Smooth muscle cell (in vitro differentiated cells): ENCODE measurements around the gene RNF223. TPM values are rescaled to one million over a fixed set of nuclear protein-coding genes. Genes with fewer than 3 reads are reported as not detected.
A peak's percentile ranks its signal among the peaks of the same experiment; 100 is the strongest.

Experiments used
- DNase-seq: peaks from one replicate; lab custom pipeline; 2025; ENCODE audit not compliant: unreplicated experiment; lab: John Stamatoyannopoulos, UW
- H2AFZ ChIP-seq: fragments of 200-600 bp; sonication (generic); 2 replicates; pipeline ENCODE4 v1.6.0; 2016; ENCODE audit warnings: antibody characterized with exemption, low read depth, mild to moderate bottlenecking
- H3F3A ChIP-seq: fragments of 200-600 bp; sonication (generic); 2 replicates; pipeline ENCODE4 v1.6.0; 2017; ENCODE audit warnings: antibody characterized with exemption, low read depth
- H3K27ac ChIP-seq: fragments of 200-600 bp; sonication (generic); 2 replicates; pipeline ENCODE4 v1.5.1; 2016; ENCODE audit warnings: low read depth, mild to moderate bottlenecking
- H3K27me3 ChIP-seq: fragments of 200-600 bp; sonication (generic); 2 replicates; pipeline ENCODE4 v1.6.1; 2016; ENCODE audit warnings: low read depth, mild to moderate bottlenecking
- H3K36me3 ChIP-seq: fragments of 200-600 bp; sonication (generic); 2 replicates; pipeline ENCODE4 v1.5.1; 2016; ENCODE audit warnings: low read depth
- H3K4me1 ChIP-seq: fragments of 200-600 bp; sonication (generic); 2 replicates; pipeline ENCODE4 v1.5.1; 2016; ENCODE audit warnings: low read depth
- H3K4me2 ChIP-seq: fragments of 200-600 bp; sonication (generic); 2 replicates; pipeline ENCODE4 v1.6.0; 2016; ENCODE audit warnings: mild to moderate bottlenecking
- H3K4me3 ChIP-seq: fragments of 200-600 bp; sonication (generic); 2 replicates; pipeline ENCODE4 v1.5.1; 2016; ENCODE audit warnings: mild to moderate bottlenecking
- H3K79me2 ChIP-seq: fragments of 200-600 bp; sonication (generic); 2 replicates; pipeline ENCODE4 v1.6.0; 2016; ENCODE audit warnings: low read depth, mild to moderate bottlenecking
- H3K9ac ChIP-seq: fragments of 200-600 bp; sonication (generic); 2 replicates; pipeline ENCODE4 v1.6.0; 2016; ENCODE audit warnings: low read depth
- H3K9me3 ChIP-seq: fragments of 200-600 bp; sonication (generic); replicated peaks from 2 replicates; pipeline ENCODE4 v1.5.1; 2016; ENCODE audit warnings: low read depth
- H4K20me1 ChIP-seq: fragments of 200-600 bp; sonication (generic); 2 replicates; pipeline ENCODE4 v1.6.0; 2016; ENCODE audit warnings: low read depth
- CTCF ChIP-seq: fragments of 200-600 bp; sonication (generic); IDR thresholded peaks from 2 replicates; pipeline ENCODE4 v1.5.1; 2017; ENCODE audit warnings: borderline replicate concordance, mild to moderate bottlenecking, antibody characterized with exemption; ENCODE audit not compliant: insufficient read depth, poor library complexity, severe bottlenecking
- WGBS: methylation state at CpG from one replicate; pipeline ENCODE4 v1.1.7; 2016; ENCODE audit warnings: low lambda C conversion rate; 5-methylcytosine and 5-hydroxymethylcytosine counted together
- polyA plus RNA-seq: library from polyadenylated mRNA; unstranded; fragments of >200 nt; fragmentation: Nextera tagmentation; extraction: Ambion mirVana; gene quantifications from 2 replicates; pipeline ENCODE4 v1.2.1, GENCODE V29; 2016
- total RNA-seq: library from RNA; depleted of rRNA; stranded (reverse); fragments of >200 nt; gene quantifications from 2 replicates; pipeline ENCODE4 v1.2.3, GENCODE V29; 2014

RNF223 gene
- total and polyA plus RNA-seq, 2 experiments from 2014 or later, result 1.6 to 4.3 TPM

- H4K20me1 ChIP-seq, result peaks cover 85% of the 10 kb centered on the region
- H3K79me2 ChIP-seq, result no peaks in the 10 kb centered on the region
- no peaks in the 10 kb centered on the region for H3F3A ChIP-seq
- peaks cover 16% of the 10 kb centered on the region for H3K4me1 ChIP-seq
- no peak overlapping the region for H3K9ac ChIP-seq
- no peak for TF ChIP-seq CTCF
- H3K9me3 ChIP-seq, result no peaks in the 10 kb centered on the region
- H3K27me3 ChIP-seq, result peaks cover 21% of the 10 kb centered on the region
- no peak overlapping the region for H3K27ac ChIP-seq
- DNase-seq, result no peak
- H3K4me3 ChIP-seq, result no peak overlapping the region
- no peak overlapping the region for H2AFZ ChIP-seq
- H3K36me3 ChIP-seq, result no peaks in the 10 kb centered on the region
- H3K4me2 ChIP-seq, result no peak overlapping the region
- 98% methylated on average over 19 of the region's 19 CpGs for WGBS
These were observed 38.7 kb downstream of the RNF223 start for GRCh38 chr1:1035291-1035943.

- Histone ChIP-seq H3K4me3 (no peak overlapping the region), H3F3A (no peaks in the 10 kb centered on the region), H3K36me3 (no peaks in the 10 kb centered on the region), H3K9ac (no peak overlapping the region), H2AFZ (no peak overlapping the region), H3K27me3 (peaks cover 14% of the 10 kb centered on the region), H3K79me2 (no peaks in the 10 kb centered on the region), H3K27ac (no peak overlapping the region), H4K20me1 (peaks cover 75% of the 10 kb centered on the region), H3K9me3 (no peaks in the 10 kb centered on the region), H3K4me2 (peak overlapping the region; percentile 96), H3K4me1 (peaks cover 7% of the 10 kb centered on the region)
- TF ChIP-seq CTCF, result no peak
- WGBS, result 60% methylated on average over 25 of the region's 30 CpGs
- no peak for DNase-seq
These were observed 39.7 kb downstream of the RNF223 start for GRCh38 chr1:1034439-1034781.

DNA sequence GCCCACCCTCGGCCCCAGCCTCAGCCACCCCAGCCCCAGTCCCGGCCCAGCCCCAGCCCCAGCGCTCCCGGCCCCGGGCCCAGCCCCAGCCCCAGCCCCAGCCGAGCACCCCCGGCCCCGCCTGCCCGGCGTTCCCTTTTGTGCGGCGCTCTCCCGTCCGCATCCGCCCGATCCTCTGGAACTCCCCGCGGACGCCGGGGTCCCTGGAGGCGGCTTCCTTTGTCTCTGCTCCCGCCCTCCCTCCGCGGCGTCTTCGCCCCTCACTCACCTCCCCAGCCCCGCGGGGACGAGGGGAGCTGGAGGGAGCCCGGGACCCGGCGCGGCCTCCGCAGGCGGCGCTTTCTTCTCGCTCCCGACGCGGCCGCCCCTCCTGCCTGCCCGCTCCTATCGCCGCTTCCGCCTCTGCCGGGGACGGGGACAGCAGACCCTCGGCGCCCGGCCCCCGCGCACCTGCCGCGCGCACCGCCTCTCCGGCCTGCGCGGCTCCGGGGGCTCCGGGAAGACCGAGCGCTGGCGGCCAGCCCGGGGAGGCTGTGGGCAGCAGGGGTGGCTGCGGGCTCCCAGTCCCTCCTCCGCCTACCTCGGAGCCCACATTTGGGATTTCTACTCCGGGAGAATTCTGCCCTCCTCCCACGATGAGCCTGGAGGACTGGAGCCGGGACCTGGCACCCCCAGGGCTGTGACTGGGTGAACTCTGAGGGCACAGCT lies 40.2 kb downstream of the RNF223 start:
- Histone ChIP-seq H3K9ac (no peak overlapping the region), H3K27ac (no peak overlapping the region), H3K9me3 (no peaks in the 10 kb centered on the region), H3K36me3 (no peaks in the 10 kb centered on the region), H4K20me1 (peaks cover 70% of the 10 kb centered on the region), H3F3A (no peaks in the 10 kb centered on the region), H2AFZ (no peak overlapping the region), H3K27me3 (peaks cover 14% of the 10 kb centered on the region), H3K4me1 (peaks cover 7% of the 10 kb centered on the region), H3K4me2 (peak overlapping the region; percentile 96), H3K79me2 (no peaks in the 10 kb centered on the region), H3K4me3 (peak overlapping the region; percentile 59)
- WGBS, result 3% methylated on average over 42 of the region's 71 CpGs
- no peak for TF ChIP-seq CTCF
- no peak for DNase-seq
